OCI-LY7 (cell line): ENCODE data around the gene WDR37.

Source experiments
- CTCF ChIP-seq: fragments of 200-600 bp; sonication (generic); conservative IDR thresholded peaks from 2 replicates; pipeline ENCODE4 v1.5.1; 2014; ENCODE audit warnings: mild to moderate bottlenecking, antibody characterized with exemption, low read length, moderate library complexity, mixed read lengths
- EZH2phosphoT487 ChIP-seq: fragments of 200-600 bp; sonication (generic); IDR thresholded peaks from 2 replicates; pipeline ENCODE4 v1.6.1; 2018; ENCODE audit warnings: low read depth, borderline replicate concordance, mild to moderate bottlenecking, mixed run types, antibody characterized with exemption, low read length, moderate library complexity, mixed read lengths

GRCh38 chr10:1084011-1084950, 28.1 kb downstream of the WDR37 start:
- TF ChIP-seq CTCF (no peak), EZH2phosphoT487 (no peak)
